H7 (cell line): ENCODE results near the gene CCT6A. TPM values are rescaled to one million over a fixed set of nuclear protein-coding genes. Genes with fewer than 3 reads are reported as not detected.
A peak's percentile ranks its signal among the peaks of the same experiment; 100 is the strongest.
"Not testable (repeated sequence)": the region's sequence is repeated elsewhere in the genome, so short reads cannot be mapped to it uniquely, and the experiment has no call there.

ENCODE experiments used
- DNase-seq: peaks from one replicate; pipeline ENCODE4 v3.0.0; 2012
- H3K27me3 ChIP-seq: 2 replicates; pipeline ENCODE4 v1.6.0; 2011; ENCODE audit warnings: mild to moderate bottlenecking, low read length; ENCODE audit not compliant: control insufficient read depth, insufficient read depth
- H3K36me3 ChIP-seq: replicated peaks from 2 replicates; pipeline ENCODE4 v1.5.1; 2011; ENCODE audit warnings: low read length; ENCODE audit not compliant: control insufficient read depth, insufficient read depth
- H3K4me3 ChIP-seq: 2 replicates; pipeline ENCODE4 v1.5.1; 2011; ENCODE audit warnings: low read depth, mild to moderate bottlenecking, control low read depth, low read length, moderate library complexity; ENCODE audit not compliant: insufficient read depth
- total RNA-seq: library from RNA; depleted of rRNA; stranded (reverse); fragments of >200 nt; shearing (Covaris generic); gene quantifications from 2 replicates; pipeline ENCODE4 v1.2.3, GENCODE V29; 2014

CCT6A gene
- total RNA-seq, 1 experiment from 2014 or later = 324 TPM

DNA sequence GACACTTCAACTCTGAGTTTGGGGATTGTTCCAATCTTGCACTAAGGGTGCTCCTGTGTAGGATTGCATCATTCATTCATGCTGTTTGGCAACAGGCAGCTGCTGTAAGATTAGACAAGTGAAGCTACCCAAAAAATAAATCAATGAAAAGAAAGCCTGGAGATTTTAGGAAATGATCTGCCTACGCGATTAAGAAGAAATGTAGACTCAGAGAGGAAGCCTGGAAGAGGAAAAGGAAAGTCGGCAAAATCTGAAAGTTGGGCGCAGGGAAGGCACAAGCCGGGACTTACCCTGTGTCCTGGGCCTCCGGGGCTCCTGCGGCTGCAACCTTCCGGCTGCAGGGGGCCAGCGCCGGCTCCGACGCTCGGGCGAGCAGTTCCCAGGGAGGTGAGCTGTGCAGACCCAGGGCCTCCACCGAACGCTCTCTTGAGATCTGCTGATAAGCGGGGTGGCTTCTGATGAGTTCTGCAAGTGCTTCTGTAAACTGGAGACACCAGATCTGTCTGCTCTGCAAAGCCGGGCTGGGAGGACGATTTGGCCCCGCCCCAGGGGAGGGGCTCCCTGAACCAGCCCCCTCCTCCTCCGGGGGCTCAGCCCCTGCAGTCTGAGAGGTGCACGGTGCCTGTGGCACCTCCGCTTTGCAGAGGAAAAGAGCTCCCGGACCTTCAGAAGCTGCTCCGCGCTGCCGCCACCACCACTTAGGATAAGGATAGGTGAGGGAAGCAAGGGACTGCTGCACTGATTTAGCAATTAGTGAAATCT is 17.7 kb upstream of the CCT6A start:
- Histone ChIP-seq H3K4me3 (peak overlapping the region; percentile 76), H3K36me3 (peaks cover 4% of the 10 kb centered on the region), H3K27me3 (no peaks in the 10 kb centered on the region)
- DNase-seq = peak; percentile 97

DNA sequence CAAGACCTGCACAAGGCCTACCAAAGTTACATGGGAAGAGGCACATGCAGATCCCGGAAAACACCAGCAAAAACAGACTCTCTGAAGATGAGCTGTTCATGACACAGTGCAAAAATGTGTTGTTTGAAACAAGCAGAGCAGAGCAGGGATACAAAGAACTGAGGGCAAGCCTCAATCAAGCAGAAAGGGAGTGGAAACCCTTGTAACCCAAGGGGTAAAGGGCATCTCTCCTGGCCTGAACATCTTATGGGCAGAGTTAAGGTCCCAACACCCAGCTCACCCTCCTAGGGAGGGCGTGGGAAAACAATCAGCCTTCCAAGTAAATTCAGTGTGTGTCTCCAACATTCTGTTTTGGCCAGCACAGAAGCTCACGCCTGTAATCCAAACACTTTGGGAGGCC is 10.8 kb upstream of the CCT6A start:
- no peaks in the 10 kb centered on the region for H3K27me3 ChIP-seq
- no peaks in the 10 kb centered on the region; the same call in none of the 2 replicates for H3K36me3 ChIP-seq
- DNase-seq = no peak
- no peak overlapping the region for H3K4me3 ChIP-seq

DNA sequence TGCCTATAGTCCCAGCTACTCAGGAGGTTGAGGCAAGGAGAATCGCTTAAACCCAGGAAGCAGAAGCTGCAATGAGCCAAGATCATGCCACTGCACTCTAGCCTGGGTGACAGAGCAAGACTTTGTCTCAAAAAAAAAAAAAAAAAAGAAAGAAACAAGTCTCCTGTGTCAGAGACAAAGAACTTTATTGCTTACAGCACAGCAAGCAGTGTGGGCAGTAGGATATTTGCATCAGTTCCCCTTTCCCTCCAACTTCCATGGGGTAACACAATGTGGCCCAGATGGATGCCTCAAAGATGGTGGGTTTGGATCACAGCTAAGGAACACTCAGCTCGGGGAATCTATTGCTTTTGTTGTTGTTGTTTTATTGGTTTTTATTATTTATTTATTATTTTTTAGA is 5.8 kb upstream of the CCT6A start:
- not testable (repeated sequence) for DNase-seq, H3K4me3 ChIP-seq, H3K27me3 ChIP-seq, H3K36me3 ChIP-seq

DNA sequence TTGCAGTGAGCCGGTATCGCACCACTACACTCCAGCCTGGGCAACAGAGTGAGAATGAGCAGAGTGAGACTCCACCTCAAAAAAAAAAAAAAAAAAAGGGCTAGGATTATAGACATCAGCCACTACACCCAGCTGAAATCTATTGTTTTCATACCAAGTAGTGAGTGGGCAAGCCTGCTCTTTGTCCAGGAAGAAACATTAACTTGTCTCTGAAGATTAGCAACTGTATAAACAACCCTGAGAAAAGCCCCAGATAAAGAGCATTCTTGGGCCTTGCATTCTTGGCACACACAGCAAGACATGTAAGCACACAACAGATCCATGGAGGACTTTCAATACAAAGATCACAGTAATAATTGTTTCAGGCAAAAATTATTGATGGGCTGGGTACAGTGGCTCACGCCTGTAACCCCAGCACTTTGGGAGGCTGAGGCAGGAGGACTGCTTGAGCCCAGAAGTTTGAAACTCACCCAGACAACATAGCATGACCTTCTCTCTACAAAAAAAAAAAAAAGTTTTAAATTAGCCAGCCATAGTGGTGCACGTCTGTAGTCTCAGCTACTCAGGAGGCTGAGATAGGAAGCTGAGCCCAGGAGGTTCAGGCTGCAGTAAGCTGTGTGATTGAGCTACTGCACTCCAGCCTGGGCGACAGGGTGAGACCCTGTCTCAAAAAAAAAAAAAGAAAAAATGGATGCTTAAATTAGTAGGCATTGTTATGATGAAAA is 4.7 kb upstream of the CCT6A start:
- no peak overlapping the region for H3K4me3 ChIP-seq
- H3K27me3 ChIP-seq = no peaks in the 10 kb centered on the region
- H3K36me3 ChIP-seq = no peaks in the 10 kb centered on the region; the same call in 1 of the 2 replicates
- DNase-seq = no peak

DNA sequence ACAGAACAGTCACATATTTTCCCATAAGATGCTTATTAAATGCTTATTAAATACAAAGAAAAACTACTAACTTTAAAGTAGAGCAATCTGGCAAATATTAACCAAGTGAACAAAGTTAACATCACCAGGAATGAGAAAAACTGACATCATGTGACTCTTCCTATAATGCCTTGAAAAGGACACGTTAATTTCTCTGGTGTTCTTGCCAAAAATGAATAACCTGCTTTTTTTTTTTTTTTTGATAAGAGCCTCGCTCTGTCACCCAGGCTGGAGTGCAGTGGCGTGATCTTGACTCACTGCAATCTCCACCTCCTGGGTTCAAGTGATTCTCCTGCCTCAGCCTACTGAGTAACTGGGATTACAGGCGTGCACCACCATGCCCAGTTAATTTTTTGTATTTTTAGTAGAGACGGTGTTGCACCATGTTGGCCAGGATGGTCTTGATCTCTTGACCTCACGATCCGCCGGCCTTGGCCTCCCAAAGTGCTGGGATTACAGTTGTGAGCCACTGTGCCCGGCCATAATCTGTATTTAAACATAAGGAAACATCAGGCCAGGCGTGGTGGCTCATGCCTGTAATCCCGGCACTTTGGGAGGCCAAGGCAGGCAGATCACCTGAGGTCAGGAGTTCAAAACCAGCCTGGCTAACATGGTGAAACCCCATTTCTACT is 4.0 kb upstream of the CCT6A start:
- H3K4me3 ChIP-seq, DNase-seq, H3K27me3 ChIP-seq, H3K36me3 ChIP-seq: not testable (repeated sequence)

DNA sequence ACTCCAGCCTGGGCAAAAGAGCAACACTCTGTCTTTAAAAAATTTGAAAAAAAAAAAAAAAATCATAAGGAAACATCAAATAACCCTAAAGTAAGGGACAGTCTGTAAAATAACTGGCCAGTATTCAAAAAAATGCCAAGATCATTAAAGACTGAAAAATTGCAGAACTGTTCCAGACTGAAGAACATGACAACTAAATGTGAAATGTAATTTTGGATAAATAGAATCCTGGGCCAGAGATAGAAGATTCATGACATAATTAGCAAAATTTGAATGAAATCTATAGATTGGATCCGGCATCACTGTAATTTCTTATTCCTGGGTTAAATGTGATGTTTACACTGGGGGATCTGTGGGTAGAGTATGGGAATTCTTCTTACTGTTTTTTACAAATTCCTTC is 3.3 kb upstream of the CCT6A start:
- no peak for DNase-seq
- Histone ChIP-seq H3K27me3 (no peaks in the 10 kb centered on the region), H3K4me3 (no peak overlapping the region), H3K36me3 (peaks cover 6% of the 10 kb centered on the region)

DNA sequence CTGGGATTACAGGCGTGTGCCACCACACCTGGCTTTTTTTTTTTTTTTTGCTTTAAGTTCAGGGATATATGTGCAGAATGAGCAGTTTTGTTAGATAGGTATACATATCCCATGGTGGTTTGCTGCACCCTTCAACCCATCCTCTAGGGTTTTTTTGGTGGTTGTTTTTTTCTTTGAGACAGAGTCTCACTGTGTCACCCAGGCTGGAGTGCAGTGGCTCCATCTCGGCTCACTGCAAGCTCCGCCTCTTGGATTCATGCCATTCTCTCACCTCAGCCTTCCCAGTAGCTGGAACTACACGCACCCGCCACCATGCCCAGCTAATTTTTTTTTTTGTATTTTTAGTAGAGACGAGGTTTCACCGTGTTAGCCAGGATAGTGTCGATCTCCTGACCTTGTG is 2.8 kb upstream of the CCT6A start:
- peaks cover 11% of the 10 kb centered on the region for H3K36me3 ChIP-seq
- not testable (repeated sequence) for DNase-seq, H3K4me3 ChIP-seq, H3K27me3 ChIP-seq

DNA sequence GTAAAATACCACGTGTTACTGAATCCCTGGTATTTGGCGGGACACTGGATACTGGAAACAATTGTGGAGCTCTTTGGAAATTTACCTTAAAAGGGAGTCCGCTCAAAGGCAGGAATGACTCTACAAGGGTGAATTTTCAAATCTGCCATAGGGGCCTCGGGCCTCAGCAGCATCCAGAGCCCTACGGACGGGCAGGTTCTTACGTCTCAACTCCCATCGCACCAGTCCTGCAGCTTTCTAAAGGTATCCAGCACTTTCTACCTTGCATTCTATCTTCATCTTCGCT is 569 bp upstream of the CCT6A start:
- no peak for DNase-seq
- H3K36me3 ChIP-seq = peaks cover 23% of the 10 kb centered on the region
- H3K4me3 ChIP-seq = peak overlapping the region; percentile 89
- no peaks in the 10 kb centered on the region for H3K27me3 ChIP-seq

DNA sequence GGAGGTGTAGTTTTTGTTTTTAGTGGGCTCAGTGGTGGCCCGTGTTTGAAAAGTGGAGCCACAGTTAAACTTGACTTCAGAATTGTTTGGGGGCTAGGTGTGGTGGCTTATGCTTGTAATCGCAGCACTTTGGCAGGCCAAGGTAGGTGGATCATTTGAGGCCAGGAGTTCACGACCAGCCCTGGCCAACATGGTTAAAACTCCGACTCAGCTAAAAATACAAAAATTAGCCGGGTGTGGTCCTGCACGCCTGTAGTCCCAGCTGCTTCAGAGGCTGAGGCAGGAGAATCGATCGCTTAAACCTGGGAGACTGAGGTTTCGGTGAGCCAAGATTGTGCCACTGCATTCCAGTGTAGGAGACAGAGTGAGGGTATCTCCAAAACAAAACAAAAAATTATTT is 1.8 kb downstream of the CCT6A start:
- no peak overlapping the region for H3K4me3 ChIP-seq
- no peak for DNase-seq
- H3K27me3 ChIP-seq = no peaks in the 10 kb centered on the region
- H3K36me3 ChIP-seq = peaks cover 40% of the 10 kb centered on the region

DNA sequence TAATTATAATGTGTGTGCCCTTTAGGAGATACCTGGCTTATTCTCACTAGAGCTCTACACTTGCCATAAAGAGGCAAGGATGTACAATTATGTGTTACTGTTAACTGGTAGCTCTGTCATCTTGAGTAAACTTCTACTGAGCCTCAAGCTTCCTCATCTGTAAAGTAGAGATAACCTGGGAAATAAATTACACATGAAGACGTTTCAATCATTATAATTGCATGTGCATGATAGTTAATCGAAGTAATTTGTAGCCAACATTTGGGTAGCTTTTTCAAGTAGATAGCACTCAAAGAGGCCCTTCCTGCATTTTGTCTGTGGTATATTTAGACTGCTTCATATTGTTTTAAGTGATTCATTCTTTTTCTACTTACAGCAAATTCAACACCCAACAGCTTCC is 2.4 kb downstream of the CCT6A start:
- Histone ChIP-seq H3K27me3 (no peaks in the 10 kb centered on the region), H3K4me3 (no peak overlapping the region), H3K36me3 (peaks cover 45% of the 10 kb centered on the region)
- no peak for DNase-seq

DNA sequence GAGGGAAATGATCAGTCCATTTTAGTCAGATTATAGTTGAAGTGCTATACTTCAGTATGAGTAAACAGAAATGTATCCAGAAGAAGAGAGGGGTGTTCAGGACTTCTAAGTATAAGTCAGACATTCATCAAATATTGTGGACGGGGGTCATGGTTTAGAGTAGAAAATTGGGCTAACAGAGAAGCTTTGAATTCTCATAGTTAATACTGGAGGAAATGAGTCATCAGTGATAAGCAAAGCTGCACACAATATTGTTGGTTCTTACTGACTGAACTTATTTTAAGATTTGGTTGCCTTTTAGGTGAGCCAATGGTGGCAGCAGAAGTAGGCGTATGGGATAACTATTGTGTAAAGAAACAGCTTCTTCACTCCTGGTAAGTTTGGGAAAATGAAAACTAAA is 10.8 kb downstream of the CCT6A start:
- no peak for DNase-seq
- Histone ChIP-seq H3K4me3 (no peak overlapping the region), H3K36me3 (peaks cover 28% of the 10 kb centered on the region), H3K27me3 (no peaks in the 10 kb centered on the region)

DNA sequence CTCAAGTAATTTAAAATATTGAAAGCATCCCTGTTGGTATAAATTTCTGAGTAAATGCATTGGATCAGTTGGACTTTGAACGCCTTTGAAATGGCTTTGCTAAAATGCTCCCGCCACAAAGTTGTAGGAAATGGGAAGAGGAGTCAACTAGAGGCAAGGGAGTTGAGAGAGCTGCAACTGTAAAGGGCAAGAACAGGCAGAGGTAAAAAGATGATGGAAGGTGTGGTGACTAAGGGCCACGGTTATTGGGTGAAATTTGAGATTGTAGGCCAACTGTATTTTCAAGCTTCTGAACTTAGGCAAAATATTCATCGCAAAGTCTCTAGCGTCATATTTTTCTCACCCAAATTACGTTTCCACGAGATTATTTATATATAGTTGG is 11.9 kb downstream of the CCT6A start:
- peaks cover 19% of the 10 kb centered on the region for H3K36me3 ChIP-seq
- DNase-seq = no peak
- H3K27me3 ChIP-seq = no peaks in the 10 kb centered on the region
- H3K4me3 ChIP-seq = no peak overlapping the region

DNA sequence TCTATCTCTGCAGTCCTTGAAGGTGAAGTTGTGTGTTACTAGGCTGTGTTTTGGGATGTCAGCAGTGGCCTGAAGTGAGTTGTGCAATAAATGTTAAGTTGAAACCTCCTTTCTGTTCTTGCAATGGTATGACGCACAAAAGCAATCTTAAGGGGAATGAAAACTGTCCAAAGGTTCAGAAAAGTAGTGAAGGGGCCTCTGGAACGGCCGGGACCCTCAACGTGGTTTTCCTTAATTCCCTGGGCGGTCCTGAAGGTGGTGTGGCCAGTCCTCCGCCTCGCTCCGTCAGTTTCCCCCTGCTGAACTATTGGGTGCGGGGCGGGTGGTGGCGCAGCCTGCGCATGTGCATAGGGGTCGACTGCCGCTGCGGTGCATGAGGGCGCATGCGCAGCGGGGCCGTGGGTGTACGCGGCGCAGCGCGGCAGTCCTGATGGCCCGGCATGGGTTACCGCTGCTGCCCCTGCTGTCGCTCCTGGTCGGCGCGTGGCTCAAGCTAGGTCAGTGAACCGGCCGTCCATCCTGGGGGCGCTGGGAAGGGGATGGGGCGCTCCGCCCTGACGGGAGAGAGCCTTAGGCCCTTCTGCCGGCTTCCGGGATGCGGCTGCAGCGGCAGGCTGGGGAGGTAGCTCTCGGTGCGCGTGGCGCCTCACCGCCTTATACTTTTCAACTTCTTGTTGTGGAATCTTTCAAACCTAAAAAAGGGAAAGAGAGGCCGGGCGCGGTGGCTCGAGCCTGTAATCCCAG is 12.5 kb downstream of the CCT6A start, which contains the start of gene SUMF2:
Gene SUMF2, plus strand, starts transcription at position 405 of the 744 bp plus-strand sequence. Its CDS starts 26 bp downstream, at position 431.
- Histone ChIP-seq H3K4me3 (peak within 1 kb of the TSS; percentile 94), H3K27me3 (no peaks in the 10 kb centered on the region), H3K36me3 (peaks cover 17% of the 10 kb centered on the region)
- DNase-seq = peak; percentile 98

DNA sequence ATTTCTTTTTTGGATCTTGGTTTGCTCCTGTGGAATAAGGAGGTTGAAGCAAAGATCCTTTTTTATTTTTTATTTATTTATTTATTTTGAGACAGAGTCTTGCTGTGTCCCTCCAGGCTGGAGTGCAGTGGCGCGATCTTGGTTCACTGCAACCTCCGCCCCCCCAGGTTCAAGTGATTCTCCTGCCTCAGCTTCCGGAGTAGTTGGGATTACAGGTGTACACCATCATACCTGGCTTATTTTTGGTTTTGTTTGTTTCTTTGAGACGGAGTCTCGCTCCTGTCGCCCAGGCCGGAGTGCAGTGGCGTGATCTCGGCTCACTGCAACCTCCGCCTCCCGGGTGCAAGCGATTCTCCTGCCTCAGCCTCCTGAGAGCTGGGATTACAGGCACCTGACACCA is 14.8 kb downstream of the CCT6A start:
- DNase-seq, H3K27me3 ChIP-seq, H3K4me3 ChIP-seq: not testable (repeated sequence)
- H3K36me3 ChIP-seq = peaks cover 16% of the 10 kb centered on the region
